ENCODE data around the gene HRAS.

DNA sequence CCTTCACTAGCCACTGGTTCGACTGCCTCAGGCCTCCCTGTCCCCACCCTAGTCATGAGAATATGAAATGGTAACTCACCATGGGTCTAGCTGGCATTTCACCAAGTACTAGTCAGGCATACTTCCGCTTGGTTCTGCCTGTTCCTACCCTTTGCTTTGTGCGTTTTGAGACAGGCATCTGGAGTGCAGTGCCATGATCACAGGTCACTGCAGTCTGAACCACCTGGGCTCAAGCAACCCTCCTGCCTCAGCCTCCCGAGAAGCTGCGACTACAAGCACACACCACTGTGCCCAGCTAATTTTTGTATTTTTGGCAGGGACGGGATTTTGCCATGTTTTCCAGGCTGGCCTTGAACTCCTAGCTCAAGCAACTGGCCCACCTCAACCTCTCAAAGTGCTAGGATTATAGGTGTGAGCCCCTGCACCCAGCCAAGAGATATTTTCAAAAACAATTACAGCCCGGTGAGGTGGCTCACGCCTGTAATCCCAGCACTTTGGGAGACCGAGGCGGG lies 14.1 kb downstream of the HRAS start:
- TF ChIP-seq CTCF (IDR thresholded peaks at IDR 0.05) (no peak), POLR2A (IDR thresholded peaks at IDR 0.05) (no peak), POLR2AphosphoS5 (IDR thresholded peaks at IDR 0.05) (no peak), EP300 (IDR thresholded peaks at IDR 0.05) (no peak)

All from stomach (tissue), 4 donors.